Colon (tissue), 2 donors: ENCODE data around the gene PRICKLE3.

ENCODE experiments used
- FAIRE-seq: peaks from 2 replicates; lab custom pipeline; 2012; peaks lifted over from hg19 to GRCh38; lab: Jason Lieb, UNC
- donor health status: control.
- donor health status: control.

Gene PRICKLE3, protein sequence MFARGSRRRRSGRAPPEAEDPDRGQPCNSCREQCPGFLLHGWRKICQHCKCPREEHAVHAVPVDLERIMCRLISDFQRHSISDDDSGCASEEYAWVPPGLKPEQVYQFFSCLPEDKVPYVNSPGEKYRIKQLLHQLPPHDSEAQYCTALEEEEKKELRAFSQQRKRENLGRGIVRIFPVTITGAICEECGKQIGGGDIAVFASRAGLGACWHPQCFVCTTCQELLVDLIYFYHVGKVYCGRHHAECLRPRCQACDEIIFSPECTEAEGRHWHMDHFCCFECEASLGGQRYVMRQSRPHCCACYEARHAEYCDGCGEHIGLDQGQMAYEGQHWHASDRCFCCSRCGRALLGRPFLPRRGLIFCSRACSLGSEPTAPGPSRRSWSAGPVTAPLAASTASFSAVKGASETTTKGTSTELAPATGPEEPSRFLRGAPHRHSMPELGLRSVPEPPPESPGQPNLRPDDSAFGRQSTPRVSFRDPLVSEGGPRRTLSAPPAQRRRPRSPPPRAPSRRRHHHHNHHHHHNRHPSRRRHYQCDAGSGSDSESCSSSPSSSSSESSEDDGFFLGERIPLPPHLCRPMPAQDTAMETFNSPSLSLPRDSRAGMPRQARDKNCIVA

DNA sequence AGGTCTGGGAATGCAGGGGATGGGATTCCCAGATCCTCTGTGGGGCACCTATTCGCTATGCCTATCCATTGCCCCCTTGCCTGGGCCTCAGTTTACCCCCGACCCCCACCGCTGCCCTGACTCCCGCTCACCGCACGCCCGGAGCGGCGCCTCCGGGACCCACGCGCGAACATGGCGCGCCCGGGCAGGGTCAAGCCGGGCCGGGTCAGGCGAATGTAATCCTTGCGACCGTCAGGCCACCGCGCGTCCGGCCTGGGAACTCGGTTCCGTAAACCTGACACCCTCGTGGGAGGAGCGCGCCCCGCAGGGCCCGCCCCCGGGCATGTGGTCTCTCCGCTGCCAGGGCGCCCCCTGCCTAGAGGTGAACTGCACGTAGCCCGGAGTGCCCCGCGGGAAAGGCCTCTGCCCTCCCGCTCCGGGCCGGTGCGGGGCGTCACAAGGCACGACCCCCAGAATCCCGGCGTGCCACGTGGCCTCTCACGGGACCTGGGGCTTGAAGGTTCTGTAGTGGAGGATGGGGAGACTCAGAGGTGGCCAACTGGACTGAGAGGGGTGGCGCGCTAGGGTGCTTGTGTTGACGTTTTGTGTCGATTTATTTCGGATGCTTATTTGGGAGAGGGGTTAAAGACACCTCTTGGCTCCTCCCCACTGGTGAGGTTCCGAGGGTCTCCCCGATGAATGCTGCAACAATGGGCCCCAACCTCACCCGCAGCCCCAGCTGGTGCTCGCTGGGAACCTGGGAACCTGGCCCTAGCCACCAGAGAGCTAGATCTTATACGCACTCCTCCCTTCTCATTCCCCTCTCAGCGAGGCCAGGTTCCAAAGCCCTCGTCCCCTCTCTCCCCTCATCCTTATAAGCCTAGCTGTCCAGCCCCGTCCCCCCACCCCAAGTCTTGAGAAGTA, at the start of gene PRICKLE3:
Gene PRICKLE3 (minus strand): TSS at position 249 of the 903 bp plus-strand sequence. CDS start 76 bp downstream, at position 173.
- no peak for FAIRE-seq

DNA sequence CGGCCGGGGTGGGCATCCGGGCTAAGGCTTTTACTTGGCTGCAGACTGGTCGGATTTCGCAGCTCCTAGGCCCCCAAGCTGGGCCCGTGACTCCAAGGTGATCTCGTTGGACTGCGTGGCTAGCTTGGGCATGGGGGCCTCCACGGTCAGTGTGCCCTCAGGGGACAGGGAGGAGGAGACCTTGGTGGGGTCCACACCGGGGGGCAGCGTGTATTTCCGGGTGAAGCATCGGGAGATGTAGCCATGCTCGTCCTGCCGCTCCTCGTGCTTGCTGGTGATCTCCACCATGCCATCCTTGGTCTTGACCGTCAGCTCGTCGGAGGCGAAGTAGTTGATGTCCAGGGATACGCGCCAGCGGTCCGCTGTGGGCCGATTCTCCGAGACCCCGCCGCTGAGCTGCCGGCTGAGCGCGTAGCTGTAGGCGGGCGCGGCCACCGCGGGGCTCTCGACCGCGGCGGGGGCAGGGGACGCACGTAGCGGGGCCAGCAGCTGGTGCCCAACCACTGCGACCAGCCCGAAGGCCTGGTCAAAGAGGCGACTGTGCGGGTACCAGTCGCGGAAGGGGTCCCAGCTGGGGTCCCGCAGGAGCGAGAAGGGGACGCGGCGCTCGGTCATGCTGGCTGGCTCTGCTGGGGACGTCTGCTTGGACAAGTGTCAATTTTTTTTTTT, 47.8 kb upstream of the PRICKLE3 start:
- FAIRE-seq = no peak

DNA sequence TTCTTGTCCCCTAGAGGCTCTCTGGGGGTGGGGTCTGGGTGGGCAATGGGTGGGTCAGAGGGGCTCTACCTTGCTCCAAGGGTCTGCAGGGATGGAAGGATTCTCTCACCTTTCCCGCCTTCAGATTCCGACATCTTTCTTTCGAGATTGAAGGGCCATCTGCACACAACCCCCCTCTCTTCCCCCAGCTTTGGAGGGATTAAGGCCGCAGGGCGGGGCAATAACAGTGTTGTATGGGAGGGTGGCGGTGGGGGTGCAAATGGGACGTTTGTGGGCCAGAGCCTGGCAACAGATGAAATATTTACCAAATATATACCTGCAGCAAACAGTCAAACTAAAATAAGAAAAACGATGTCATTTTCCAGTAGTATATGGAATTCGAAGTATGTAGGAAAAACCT, 47.0 kb upstream of the PRICKLE3 start, which contains the start of gene CACNA1F:
Gene CACNA1F (minus strand): TSS at position 165 of the 400 bp plus-strand sequence. CDS start 31 bp downstream, at position 134.
- no peak for FAIRE-seq

DNA sequence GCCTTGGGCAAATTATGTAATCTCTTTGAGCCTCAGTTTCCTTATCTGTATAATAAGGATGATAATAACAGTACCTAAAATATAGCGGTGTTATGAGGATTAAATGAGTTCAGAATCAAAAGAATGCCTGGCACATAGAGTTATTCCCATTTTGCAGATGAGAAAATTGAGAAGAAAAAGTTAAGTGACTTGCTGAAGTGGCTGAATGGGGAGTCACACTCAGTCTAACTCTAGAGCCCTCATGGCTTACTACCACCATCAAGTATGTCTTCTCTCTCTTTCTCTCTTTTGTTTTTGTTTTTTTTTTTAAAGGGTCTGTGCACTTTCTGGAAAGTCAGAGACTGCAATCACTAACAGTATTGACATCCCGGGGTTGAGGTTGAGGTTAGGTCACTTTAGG, 46.4 kb upstream of the PRICKLE3 start:
- FAIRE-seq = no peak

DNA sequence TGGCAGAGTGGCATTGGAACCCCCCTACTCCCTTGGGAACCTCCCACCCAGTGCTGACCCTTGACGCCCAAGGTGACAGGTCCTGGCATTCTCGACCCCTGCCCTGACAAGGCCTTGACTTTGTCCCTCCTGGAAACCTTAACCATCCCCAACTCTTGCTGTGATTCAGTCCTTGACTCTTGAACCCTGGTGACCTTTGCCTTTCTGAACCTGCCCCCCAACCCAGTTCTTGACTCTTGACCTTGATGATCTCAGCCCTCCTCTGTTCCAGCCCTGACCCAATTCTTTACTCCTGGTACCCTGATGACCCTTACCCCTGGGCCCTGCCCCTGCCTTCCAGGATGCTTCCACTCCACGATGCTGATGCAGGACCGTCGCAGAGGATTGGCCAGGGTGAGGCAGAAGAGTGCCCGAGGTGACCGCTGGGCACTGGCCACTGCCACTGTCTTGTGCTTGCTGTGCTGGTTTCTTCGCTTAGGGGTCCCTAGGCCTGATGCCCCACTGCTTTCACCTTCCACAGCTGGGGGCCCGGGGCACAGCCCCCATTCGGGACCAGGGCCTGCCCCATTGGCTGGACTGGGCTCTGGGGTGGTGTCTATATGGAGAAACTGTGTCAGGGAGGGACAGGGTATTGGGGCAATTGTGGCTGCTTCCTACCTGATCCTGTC, 45.3 kb upstream of the PRICKLE3 start:
- FAIRE-seq = no peak

DNA sequence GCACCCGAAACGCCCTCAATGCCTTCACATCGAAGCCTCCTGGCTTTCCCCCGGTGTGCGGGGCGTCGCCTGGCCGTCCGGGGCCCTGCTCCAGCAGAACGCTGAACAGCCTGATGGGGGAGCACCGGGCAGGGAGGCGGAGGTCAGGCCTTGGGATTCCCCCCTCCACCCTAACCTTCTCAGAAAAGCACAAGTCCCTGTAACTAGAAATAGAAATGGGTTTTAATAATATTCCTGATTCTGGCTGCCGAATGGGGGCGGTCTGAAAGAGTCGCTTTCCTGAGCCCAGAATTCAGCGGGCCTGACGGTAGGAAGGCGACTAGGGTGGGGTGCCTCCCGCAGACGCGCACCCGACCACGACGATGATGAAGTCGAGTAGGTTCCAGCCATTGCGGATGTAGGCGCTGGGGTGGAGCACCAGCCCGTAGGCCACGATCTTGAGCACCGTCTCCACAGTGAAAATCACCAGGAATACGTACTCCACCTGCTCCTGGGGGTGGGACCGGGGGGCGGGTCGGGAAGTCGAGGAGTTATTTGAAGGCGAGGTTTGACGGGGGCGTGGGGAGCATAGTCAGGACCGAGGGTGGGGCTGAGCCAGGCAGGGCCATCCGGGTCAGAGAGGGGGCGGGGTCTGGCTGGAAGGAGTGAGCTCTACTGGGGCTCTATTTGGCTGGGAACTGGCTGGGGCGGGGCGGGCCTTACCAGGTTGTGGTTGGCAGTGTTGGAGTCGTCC, 44.5 kb upstream of the PRICKLE3 start:
- no peak for FAIRE-seq

DNA sequence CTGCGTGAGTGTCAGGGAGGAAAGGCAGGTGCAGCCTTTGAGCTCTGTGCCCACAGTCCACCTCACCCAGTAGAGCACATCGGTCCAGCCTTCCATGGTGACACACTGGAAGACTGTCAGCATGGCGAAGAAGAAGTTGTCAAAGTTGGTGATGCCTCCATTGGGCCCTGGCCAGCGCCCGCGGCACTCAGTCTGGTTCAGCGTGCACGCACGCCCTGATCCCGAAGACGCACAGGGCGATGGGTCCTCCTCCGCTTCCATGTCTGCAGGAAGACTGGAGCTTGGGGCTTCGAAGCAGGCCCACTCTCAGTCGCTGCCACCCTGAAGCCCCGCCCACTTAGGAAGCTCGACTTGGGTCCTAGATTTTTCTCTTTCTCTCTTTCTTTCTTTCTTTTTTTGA, 42.0 kb upstream of the PRICKLE3 start:
- FAIRE-seq = no peak

DNA sequence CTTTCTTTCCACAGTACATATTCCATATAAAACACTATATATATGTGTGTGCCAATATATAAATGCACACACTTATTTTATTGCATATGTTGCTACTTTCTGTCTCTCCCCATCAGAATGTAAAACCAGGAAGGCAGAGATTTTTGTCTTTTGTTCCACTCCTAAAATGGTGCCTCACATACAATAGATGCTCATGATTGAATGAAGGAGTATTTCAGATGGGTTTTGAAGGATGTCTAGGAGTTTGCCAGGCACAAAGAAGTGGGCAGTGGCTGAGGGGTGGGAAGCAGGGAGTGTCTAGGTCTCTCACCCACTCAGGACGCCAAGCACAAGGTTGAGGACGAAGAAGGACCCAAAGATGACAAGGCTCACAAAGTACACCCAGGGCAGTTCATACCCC, 41.6 kb upstream of the PRICKLE3 start:
- FAIRE-seq = no peak

DNA sequence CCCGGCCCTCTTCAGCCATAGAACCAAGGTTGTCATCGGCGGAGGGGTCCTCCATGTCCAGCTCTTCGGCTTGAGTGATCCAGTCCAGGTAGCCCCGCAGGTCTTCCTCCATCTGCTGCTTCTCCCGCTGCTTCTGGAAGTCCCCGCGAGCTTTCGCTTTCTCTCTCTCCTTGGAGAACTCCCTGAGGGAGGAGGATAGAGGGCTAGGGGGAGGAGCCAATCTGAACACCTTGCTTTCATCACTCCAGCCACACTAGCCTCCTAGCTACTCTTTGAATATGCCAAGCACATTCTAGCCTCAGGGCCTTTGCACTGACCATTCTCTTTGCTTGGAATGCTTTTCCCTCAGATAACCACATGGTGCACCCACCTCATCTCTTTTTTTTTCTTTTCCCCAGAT, 40.8 kb upstream of the PRICKLE3 start:
- FAIRE-seq = no peak

DNA sequence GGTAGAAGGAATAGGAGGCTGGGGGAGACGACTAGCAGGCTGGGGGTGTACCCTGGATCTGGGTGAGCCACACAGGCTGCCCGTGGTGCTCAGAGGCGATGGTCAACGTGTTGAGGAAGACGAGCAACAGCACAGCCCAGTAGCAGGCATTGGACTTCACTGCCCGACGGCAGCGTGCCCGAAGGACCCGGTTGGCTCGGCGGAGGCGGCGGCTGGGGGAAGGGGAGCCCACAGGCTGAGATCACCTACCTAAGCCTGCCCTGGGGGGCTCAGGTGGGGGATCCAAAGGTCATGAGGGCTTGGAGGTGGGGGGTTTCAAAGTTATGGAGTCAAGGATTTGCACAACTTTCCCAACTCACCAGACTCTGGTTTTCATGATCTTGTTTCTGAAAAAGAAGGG, 39.7 kb upstream of the PRICKLE3 start:
- FAIRE-seq = no peak

DNA sequence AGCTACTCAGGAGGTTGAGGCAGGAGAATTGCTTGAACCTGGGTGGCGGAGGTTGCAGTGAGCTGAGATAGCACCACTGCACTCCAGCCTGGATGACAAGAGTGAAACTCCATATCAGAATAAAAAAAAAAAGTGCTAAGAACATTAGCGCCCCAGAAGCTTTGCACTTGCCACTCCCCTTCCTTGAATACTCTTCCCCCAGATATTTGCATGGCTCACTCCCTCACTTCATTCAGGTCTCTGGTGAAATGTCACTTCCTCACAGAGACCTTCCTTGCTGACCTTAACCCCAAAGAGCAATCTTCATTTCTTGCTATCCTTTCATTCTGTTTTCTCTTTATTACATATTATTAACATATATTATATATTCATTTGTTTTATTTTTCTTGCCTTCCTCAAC, 35.7 kb upstream of the PRICKLE3 start:
- no peak for FAIRE-seq

DNA sequence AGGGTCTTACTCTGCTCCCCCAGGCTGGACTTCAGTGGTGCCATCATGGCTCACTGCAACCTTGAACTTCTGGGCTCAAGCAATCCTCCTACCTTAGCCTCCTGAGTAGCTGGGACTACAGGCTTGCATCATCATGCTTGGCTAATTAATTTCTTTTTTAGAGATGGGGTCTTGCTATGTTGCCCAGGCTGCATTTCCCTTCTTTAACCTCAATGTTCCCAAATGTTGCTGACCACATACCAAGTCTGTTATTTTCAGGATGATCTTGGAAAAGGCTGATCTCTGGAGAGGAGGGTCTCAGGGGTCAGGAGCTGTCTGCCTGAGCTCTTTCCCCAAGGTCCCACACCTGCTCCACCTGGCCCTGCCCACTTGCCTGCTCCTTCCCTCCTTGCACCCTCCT, 33.9 kb upstream of the PRICKLE3 start:
- no peak for FAIRE-seq

DNA sequence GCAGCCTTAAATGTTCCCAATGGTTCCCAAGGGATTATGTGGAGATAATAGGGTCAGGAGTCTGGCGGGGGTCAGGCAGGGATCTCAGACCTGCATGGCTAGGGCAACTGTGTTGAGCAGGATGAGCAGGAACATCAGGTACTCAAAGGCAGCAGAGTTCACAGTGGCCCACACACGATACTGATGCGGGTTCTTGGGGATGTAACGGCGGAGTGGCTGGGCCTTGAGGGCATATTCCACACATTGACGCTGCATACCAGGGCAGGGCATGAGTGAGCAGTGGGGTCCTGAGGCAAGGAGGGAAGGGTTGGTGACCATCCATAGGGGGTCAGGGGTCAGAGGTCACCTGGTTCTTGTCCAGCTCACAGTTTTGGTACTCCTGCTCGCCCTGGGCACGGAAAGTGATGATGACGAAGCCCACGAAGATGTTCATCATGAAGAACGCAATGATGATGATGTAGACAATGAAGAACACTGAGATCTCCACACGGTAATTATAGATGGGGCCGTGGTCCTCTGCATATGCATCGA, 28.9 kb upstream of the PRICKLE3 start:
- no peak for FAIRE-seq

DNA sequence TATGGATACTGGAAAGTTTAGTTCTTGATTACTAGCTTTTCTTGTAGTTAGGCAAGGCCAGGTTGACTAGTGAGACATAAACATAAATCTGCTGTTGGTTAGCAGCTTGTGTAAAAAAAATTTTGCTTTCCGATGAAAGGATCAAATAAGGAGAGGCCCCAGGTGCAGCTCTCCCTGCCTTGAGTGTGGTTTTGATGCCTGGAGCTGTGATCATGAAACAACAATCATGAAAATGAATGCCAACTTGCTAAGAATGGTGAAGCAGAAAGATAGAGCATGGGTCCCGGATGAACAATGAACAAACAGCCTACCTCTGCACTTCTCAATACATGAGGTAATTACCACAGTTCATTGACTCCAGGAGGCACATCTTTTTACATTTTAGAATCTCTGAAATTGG, 28.2 kb upstream of the PRICKLE3 start:
- FAIRE-seq = no peak

DNA sequence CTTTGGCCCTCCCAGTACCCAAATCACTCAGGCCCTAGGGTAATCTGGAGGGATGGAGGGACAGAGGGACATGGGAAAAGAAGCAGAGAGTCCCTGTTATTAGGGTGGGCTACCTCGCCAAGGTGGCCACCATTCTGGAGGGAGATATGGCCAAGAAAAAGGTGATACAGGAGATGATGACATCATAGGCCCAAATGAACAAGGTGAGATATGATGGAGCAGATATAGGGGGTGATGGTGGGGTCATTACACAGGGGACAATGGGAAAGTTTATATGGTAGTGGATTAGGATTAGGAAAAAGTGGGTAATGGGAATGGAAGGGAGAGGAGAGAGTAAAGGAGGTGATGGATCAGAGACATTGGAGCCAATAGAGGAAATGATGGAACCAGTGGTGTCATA, 26.7 kb upstream of the PRICKLE3 start:
- FAIRE-seq = no peak

DNA sequence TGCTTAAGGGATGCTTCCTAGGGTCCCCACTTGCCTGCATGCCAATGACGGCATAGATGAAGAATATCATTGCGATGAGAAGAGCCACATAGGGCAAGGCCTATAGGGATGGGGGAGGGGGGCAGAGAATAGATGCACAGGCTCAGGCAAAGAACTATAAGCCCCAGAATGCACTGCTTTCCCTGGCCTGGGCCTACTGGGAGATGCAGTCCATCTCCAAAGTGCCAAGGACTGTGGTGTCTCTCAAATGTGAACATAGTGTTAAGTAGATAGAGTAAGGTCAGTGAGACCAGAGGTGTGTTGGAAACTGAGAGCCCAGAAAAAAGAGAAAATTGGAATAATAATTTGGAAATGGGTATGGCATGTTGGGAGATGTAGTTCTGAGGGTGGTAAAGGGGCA, 26.0 kb upstream of the PRICKLE3 start:
- no peak for FAIRE-seq

DNA sequence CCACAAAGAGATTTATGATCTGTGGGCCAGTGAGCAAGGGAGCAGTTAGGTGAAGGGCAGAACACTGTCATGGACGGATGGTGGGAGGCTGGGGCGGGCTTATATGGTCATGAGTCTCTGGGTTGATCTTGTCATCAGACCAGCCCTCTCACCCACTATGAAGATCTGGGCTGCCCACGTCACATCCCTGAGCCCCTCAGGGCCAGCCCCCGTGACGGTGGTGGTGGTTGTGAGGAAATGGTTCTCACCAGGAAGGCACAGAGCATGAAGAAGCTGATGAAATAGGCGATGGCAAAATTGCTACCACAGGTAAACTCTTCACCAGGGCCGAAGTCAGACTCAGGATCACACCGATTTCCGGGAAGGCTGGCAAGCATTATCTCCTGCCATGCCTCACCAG, 24.9 kb upstream of the PRICKLE3 start:
- FAIRE-seq = no peak

DNA sequence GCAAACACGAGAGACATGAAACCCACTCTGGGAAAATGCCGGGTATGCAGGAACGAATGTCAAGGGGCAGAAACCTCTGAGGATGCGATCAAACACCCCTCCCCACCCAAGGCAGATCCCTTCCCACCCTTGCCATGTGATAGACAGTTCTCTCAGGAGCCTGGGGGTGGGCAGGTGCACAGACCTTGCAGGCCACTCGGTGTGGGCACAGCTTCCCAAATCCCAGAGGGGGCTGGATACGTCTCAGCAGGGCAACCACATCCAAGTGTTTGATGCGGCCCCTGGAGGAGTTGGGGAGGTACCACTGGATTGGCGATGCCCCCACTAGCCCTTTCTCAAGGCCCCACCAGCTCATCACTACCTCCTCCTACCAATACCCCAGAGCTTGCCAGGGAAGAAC, 24.2 kb upstream of the PRICKLE3 start:
- no peak for FAIRE-seq

DNA sequence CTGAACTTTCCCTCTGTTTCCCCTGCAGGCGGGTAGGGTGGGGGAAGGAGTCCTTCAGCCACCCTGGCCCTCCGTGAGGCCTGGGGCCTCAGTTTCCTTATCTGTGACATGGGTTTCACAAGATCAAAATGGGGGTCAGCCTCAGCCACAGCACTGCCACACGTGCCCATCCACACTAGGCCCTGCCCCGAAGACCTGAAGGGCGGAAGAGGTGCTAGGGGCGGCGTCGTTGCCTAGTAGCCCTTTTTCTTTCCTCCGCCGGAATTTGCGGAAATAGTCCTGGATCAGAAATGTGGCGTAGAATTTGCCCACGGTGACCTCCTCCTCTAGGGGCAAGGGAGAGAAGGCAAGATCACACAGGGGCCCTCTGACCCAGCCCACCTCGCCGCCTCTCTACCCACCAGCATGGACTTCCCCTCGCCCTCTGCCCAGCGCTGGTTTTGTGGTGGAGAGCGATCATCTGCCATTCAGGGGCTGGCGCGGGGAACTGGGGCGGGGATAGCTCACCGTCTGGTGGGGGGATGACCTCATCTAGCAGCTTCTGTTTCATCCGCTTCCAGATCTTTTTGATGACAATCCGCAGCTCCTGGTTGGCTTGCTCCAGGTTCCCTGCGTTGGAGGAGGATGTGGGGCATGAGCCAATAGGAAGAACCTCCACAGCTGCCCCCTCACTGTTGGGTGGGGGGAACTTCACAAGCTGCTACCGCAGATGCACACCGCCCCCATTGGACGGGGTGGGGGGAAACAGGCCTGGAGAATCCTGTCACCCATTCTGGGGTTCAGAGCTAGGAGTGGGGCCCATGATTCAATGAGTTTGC, 23.5 kb upstream of the PRICKLE3 start:
- FAIRE-seq = no peak

DNA sequence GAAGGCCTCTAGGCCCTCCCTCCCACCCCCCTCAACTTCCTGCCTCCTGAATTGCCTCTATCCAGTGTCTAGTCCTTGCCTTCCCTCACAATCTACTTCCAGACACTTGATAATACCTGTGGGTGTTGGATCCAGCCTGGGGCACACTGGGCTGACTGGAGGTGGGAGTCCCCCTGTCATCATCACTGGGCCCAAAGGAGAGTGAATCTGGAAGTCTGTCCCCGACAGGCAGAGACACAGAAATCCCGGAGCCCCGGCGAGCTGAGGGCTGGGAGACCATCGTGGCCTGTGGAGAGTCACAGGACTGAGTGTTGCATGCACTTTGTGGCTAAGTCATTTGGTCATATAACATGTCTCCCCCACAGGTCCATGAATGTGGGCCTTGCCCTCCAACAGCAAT, 22.2 kb upstream of the PRICKLE3 start:
- FAIRE-seq = no peak
